Measurements from ENCODE around the gene ZNF280B.
"Not testable (repeated sequence)": the region's sequence is repeated elsewhere in the genome, so short reads cannot be mapped to it uniquely, and the experiment has no call there.

Gene ZNF280B

DNA sequence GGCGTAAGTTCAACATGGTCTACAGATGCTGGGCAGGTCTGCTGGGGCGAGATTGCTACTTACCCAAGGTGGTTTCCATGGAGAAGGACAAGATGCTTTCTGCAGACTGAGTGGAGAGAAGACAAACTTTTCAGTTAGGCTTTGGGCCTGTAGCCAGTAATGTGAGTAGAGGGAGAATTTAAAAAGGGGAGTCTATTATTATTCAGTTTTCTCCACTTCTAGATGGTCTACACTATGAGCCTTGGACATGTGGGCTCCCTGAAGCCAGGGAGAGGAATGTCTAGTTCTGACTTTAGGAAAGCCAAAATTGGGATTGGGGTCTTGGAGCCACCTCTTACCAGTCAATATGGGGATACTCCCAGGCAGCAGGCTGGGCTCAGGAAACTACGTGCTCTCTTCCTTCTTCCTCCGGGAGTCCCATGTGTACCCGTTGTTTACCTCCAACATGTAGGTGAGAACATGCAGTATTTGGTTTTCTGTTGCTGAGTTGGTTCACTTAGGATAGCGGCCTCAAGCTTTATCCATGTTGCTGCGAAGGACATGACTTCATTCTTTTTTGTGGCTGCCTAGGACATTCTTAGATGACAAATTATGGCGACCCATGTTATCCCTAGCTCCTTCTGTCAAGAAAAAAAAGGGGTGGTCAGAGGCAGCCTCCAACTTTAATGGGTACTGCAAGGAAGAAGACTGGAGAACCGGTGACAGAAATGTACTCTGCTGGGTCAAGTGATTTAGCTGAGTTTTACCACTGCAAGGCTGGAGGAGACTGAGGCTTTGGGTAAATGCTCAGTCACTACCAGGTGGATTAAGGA, 26.3 kb upstream of the ZNF280B start:
- no peak for DNase-seq (ENCODE audit: low spot score)

DNA sequence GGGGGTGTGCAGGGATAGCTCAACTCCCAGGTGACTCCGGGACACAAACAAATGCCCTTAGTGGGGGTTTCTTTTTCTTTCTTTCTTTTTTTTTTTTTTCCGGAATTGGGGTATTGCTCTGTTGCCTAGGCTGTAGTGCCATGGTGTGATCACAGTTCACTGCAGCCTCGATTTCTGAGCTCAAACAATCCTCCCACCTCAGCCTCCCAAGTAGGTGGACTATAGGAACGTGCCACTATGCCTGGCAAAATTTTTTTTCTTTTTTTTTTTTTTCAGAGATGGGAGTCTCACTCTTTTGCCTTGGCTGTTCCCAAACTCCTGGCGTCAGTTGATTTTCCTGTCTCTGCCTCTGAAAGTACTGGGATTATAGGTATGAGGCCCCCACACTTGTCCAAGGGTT, 25.3 kb upstream of the ZNF280B start:
- no peak for DNase-seq (ENCODE audit: low spot score)

DNA sequence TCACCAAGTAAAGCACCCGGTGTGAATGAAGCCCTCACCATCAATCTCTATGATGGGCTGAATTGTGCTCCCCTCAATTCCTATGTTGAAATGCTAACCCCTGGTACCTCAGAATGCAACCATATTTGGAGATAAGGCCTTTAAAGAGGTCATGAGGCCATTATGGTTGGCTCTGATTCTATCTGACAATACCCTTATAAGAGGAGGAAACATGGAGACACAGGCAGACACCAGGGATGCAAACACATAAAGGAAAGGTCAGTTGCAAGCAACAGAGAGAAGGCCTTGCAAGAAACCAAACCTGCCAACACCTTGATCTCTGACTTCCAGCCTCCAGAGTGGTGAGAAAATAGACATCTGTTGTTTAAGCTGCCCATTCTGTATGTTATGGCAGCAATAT, 24.9 kb upstream of the ZNF280B start:
- DNase-seq (ENCODE audit: low spot score): no peak

DNA sequence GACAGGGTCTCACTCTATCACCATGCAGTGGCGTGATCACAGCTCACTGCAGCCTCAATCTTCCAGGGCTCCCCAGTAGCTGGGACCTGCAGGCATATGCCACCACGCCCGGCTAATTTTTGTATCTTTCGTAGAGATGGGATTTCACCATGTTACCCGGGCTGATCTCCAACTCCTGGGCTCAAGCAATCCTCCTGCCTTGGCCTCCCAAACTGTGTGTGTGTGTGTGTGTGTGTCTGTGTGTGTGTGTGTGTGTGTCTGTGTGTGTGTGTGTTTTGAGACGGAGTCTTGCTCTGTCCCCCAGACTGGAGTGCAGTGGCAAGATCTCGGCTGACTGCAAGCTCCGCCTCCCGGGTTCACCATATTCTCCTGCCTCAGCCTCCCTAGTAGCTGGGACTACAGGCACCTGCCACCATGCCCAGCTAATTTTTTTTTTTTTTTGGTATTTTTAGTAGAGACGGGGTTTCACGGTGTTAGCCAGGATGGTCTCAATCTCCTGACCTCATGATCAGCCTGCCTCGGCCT, 24.1 kb upstream of the ZNF280B start:
- DNase-seq (ENCODE audit: low spot score): not testable (repeated sequence)

DNA sequence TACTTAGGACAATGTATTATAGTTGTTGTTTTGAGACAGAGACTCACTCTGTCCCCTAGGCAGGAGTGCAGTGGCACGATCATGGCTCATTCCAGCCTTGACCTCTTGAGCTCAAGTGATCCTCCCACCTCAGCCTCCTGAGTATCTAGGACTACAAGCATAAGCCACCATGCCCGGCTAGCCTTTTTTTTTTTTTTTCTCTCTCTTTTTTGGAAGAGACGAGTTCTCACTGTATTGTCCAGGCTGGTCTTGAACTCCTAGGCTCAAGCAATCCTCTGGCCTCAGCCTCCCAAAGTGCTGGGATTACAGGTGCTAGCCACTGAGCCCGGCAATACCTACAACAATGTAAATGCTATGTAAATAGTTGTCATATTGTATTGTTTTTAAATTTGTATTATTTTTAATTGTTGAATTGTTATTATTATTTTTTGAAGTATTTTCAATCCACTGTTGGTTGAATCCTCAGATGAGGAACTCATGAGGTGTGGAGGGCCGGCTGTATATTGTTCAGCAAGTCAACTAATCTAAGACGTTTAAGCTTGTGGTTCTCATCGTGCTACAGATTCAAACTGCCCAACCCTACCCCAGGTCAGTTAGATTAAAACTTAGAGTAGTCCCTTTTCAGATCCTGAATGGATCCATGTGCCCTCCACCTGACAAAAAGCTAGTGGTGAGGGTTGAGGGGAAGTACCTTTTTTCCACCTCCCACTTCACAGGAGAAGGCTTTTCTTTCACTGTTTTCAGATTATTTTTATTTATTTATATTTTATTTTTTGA, 23.4 kb upstream of the ZNF280B start:
- no peak for DNase-seq (ENCODE audit: low spot score)

DNA sequence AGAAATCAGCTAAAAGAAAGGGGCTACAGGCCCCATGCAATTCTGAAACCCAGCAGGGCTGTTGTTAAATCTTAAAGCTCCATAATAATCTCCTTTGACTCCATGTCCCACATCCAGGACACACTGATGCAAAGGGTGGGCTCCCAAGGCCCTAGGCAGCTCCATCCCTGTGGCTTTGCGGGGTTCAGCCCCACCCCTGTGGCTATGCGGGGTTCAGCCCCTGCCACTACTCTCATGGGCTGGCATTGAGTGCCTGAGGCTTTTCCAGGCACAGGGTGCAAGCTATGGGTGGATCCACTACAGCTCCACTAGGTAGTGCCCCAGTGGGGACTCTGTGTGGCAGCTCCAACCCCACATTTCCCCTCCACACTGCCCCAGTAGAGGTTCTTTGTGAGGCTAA, 20.2 kb upstream of the ZNF280B start:
- DNase-seq (ENCODE audit: low spot score): no peak

DNA sequence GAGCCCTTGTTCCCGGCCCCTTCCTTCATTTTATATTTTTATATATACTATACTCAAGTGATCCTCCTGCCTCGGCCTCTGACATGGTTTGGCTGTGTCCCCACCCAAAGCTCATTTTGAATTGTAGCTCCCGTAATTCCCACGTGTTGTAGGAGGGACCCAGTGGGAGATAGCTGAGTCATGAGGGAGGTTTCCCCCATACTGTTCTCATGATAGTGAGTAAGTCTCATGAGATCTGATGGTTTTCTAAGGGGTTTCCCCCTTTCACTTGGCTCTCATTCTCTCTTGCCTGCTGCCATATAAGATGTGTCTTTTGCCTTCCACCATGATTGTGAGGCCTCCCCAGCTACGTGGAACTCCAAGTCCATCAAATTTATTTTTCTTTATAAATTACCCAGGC, 18.8 kb upstream of the ZNF280B start:
- no peak for DNase-seq (ENCODE audit: low spot score)

DNA sequence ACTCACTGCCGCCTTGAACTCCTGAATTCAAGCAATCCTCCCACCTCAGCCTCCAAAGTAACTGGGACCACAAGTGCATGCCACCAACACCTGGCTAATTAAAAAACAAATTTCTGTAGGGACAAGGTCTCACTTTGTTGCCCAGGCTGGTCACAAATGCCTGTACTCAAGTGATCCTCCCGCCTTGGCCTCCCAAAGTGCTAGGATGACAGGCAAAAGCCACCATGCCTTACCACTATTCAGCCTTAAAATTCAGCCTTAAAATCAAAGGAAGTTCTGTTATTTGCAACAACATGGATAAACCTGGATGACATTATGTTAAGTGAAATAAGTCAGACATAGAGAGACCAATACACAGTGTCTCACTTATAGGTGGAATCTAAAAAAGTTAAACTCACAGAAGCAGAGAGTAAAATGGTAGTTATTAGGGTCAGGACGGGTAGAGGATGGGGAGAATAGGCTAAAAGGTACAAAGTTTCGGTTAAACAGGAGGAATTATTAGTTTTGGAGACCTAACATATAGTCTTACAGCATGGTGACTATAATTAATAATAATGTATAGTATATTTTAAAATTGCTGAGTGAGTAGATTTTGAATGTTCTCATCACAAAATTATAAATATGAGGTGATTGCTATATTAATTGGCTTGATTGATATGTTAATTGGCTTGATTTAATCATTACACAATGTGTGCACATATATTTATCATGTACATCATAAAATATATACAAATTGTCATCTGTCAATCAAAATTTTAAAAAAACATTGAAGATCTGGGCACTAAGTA, 17.8 kb upstream of the ZNF280B start:
- DNase-seq (ENCODE audit: low spot score): no peak

DNA sequence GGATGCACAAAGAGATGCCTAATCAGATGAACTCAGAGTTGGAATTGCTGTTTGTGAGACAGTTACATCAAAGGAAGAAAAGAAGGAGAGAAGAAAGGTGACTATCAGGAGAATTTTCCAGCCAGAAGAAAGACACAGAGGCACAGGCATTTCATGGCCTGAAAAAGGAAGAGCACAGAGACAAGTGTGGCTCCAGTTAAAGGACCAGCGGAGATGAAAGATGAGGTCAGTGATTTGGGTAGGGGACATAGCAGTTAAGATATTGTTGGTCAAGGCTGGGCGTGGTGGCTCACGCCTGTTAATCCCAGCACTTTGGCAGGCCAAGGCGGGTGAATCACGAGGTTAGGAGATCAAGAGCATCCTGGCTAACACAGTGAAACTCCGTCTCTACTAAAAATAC, 15.0 kb upstream of the ZNF280B start:
- no peak for DNase-seq (ENCODE audit: low spot score)

DNA sequence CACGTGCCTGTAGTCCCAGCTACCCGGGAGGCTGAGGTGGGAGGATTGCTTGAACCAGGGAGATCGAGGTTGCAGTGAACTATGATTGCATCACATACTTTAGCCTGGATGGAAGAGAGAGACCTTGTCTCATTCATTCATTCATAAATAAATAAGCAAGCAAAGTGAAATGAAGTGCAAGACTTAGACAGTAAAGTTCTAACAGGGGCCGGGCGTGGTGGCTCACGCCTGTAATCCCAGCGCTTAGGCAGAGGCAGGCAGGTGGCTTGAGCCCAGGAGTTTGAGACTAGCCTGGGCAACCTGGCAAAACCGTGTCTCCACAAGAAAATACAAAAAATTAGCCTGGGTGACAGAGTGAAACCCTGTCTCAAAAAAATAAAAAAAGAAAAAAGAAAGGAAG, 13.1 kb upstream of the ZNF280B start:
- DNase-seq (ENCODE audit: low spot score): no peak

DNA sequence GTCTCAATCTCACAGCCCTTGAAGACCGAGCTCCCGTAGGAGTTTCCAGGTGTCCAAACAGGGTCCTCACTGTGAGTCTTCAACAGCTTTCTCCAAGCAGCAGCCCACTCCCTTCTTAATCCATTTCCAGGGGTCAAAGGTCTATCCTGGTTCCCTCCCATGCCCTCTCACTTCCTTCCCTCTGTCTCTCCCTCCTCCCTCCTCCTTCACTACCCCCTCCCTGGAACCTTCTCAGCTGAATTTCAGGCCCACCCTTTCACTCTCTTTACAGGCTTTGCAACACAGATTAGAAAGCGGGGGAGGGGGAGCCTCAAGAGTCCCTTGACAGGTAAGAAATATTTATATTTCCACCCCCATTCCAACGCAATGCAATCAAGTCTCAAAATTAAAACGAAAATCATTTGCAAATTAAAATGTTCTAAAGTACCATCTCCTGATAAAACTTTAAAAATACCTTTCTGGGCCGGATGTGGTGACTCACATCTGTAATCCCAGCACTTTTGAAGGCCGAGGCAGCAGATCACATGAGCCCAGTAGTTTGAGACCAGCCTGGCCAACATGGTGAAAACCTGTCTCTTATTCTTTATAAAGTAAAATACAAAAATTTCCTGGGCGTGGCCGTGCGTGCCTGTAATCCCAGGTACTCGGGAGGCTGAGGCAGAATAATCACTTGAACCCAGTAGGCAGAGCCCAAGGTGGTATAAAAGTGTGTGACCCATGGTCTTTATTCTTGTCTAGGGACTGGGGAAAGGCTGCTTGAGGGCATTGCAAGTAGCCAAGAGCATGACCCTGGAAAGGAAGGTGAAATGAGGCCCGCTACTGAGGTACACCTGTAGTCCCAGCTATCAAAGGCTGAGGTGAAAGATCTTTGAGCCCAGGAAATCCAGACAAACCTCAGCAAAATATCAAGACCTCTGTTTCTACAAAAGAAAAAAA, 12.4 kb upstream of the ZNF280B start:
- DNase-seq (ENCODE audit: low spot score): no peak

DNA sequence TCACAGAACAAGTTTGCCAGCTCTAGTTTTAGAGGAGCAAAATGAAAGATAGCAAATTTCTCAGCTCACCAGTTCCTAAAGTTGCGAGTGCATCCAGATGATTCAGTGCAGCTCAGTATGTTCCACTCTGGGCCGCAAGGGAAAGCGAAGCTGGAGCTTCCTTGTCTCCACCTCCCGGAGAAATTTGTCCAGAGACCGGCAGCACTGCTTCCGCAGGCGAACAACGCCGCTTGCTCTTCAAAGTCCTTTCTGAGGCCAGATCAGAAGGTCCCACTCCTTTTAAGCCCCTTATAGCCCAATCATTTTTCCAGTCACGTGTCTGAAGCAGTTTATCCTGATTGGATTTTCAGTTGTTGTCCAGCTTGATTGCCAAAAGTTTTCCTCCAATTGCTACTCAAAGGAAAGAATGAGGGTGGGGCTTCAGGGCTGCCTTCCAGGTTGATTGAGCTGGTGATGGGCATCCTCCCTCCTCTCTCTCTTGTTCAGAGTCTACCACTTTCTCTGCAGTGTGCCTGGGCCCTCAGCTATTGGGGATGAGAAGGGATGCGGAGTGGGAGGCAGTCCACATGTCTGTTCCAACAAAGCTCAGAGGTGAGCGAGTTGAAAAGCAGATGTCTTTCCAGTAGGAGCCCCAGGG, 11.6 kb upstream of the ZNF280B start, which contains the start of gene ZNF280A:
Gene ZNF280A (minus strand): TSS at position 251 of the 637 bp plus-strand sequence. CDS start 4,640 bp downstream, outside the sequence.
- DNase-seq (ENCODE audit: low spot score): no peak

DNA sequence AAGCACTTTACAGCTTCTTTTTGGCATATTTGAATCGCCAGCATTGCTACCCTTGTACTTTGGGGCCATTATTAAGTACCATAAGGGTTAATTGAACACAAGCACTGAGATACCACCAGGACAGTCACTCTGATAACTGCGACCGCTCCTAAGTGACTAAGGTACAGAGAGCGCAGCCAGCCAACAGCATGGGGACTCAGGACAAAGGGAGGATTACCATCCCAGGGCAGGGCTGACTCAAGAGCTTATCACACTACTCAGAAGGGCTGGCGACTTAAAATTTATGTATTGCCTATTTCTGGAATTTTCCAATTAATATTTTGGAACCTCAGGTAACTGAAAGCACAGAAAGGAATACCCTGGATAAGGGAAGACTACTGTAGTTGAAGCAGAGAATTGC, 11.0 kb upstream of the ZNF280B start:
- no peak for DNase-seq (ENCODE audit: low spot score)

DNA sequence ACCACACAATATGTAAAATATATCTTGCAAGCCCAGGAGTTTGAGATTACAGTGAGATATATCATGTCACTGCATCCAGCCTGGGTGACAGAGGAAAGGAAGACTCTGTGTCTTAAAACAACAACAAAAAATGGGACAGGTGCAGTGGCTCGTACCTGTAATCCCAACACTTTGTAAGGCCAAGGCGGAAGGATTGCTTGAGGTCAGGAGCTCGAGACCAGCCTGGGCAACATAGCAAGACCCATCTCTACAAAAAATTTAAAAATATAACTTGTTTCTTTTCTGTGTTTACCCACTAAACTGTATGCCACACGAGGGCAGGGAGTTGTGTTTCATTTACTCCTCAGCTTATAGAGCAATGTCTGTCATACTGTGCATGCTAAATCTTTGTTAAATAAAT, 8.4 kb upstream of the ZNF280B start:
- DNase-seq (ENCODE audit: low spot score): no peak

DNA sequence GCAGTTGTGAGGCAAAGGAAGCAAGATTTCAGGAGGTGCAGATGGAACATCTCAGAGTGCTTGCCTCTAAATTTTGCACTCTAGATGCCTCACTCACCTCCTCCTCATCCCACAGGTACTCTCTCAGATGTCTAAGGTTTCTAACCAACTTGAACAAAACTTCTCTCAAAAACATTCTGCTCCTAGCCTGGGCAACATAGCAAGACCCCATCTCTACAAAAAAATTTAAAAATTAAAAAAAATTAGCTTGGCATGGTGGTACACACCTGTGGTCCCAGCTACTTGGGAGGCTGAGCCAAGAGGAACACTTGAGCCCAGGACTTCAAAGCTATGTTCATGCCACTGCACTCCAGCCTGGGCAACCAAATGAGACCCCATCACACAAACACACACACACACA, 7.3 kb upstream of the ZNF280B start:
- no peak for DNase-seq (ENCODE audit: low spot score)

DNA sequence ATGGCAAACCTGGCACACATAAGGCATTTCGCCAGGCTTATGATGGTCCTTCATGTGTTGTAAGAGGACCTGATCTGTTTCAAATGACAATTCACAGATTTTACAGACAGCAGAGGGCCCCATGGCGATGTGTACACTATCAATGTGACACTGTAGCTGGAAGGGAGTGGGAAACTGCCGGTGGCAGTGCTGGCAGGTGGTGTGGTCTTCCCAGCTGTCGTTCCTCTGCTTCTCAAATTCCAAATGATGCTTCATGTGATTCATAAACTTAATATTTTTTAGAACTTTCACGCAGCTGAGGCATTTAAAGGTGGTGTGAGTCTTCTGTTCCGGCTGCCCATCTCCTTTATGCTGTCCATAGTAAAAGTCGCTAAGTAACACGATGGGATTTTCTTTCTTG, 5.9 kb upstream of the ZNF280B start:
- not testable (repeated sequence) for DNase-seq (ENCODE audit: low spot score)

DNA sequence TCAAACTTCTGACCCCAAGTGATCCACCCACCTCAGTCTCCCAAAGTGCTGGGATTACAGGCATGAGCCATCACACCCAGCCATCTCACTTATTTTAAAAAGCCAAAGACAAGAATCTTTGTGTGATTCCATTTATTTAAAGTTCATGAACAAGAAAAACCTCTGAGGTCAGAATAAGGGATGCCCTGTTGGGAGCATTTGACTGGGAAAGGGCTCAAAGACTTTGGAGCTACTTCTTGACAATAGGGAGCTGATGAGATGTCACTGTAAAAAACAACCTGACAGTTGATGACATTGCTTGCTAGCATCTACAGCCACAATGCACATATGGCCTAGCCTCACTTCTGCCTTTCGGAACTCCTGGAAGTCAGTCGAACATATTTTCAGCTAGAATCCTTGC, 5.1 kb upstream of the ZNF280B start:
- DNase-seq (ENCODE audit: low spot score): no peak

DNA sequence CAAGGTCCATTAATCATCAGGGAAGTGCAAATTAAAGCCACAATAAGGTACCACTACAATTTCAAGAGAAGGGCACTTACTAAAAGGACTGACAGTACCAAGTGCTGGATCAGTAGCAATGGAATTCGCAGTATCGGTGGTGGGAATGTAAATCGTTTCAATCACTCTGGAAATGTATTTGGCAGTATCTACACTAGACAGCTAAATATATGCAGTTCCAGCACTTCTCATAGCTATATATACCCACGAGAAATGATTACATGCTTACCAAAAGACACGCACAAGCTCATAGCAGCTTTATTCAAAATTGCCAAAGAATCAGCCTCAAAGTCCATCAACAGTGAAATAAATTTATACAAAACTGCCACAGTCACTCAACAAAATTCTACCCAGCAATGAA, 4.4 kb upstream of the ZNF280B start:
- DNase-seq (ENCODE audit: low spot score): no peak

DNA sequence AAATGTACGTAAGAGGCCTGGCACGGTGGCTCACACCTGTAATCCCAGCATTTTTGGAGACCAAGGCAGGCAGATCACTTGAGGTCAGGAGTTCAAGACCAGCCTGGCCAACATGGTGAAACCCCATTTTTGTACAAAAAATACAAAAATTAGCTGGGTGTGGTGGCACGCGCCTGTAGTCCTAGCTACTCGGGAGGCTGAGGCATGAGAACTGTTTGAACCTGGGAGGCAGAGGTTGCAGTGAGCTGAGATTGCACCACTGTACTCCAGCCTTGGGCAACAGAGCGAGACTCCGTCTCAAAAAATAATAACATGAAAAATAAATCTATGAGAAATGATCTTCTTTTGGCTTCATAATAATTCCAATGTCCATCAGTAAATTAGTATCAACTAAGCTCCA, 2.3 kb upstream of the ZNF280B start:
- DNase-seq (ENCODE audit: low spot score): not testable (repeated sequence)

DNA sequence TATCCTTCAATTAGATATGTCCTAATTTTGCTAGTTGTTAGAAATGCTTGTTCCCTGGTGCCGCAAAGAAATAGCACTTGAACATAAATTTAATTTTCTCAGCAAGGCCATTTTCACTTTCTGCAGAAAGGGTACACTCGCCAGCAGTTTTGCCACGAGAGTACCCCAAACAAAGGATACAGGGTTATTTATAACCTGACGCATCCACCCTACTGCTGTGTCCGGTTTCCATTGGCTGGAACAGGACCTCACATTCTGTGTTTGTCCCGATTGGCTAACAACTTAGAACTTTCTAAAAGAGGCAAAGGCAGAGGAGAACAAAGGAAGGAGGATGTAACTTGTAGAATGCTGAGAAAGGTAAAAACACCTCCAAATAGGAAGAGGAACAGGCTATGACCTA, 1.4 kb upstream of the ZNF280B start:
- not testable (repeated sequence) for DNase-seq (ENCODE audit: low spot score)

Data from kidney capillary endothelial cell (primary cell).